ENCODE measurements around the gene POU6F2.

DNA sequence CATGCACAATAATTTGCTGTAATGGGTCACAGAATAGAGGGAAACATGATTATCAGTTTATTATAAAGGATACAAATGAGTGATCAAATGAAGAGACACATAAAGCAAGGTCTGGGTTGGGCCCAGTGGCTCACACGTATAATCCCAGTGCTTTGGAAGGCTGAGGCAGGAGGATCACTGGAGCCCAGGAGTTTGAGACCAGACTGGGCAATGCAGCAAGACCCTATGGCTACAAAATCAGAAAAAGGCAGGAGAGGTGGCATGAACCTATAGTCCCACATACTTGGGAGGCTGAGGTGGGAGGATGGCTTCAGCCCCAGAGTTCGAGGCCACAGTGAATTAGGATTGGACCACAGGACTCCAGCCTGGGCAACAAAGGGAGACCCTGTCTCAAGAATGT is 421.7 kb downstream of the POU6F2 start:
- TF ChIP-seq, protein P1, sequence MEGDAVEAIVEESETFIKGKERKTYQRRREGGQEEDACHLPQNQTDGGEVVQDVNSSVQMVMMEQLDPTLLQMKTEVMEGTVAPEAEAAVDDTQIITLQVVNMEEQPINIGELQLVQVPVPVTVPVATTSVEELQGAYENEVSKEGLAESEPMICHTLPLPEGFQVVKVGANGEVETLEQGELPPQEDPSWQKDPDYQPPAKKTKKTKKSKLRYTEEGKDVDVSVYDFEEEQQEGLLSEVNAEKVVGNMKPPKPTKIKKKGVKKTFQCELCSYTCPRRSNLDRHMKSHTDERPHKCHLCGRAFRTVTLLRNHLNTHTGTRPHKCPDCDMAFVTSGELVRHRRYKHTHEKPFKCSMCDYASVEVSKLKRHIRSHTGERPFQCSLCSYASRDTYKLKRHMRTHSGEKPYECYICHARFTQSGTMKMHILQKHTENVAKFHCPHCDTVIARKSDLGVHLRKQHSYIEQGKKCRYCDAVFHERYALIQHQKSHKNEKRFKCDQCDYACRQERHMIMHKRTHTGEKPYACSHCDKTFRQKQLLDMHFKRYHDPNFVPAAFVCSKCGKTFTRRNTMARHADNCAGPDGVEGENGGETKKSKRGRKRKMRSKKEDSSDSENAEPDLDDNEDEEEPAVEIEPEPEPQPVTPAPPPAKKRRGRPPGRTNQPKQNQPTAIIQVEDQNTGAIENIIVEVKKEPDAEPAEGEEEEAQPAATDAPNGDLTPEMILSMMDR (conservative IDR thresholded peaks at IDR 0.05; ENCODE audit: low read depth, low read length): no peak
- no peak for TF ChIP-seq EZH2 (IDR thresholded peaks at IDR 0.05; ENCODE audit: borderline replicate concordance, low read depth, low read length, poor library complexity, severe bottlenecking)

Data from A673 (cell line).